HG03460 (cell line): ENCODE data around the gene SMC6.

ENCODE experiments used
- ATAC-seq: cut with Tn5 transposase; IDR thresholded peaks from one replicate; pipeline ENCODE4 v1.9.1; 2021; ENCODE audit not compliant: unreplicated experiment

The SMC6 gene

GRCh38 chr2:17621781-17622180, 131.8 kb downstream of the SMC6 start:
- ATAC-seq: no peak

GRCh38 chr2:17620841-17621240, 132.8 kb downstream of the SMC6 start:
- ATAC-seq: no peak

DNA sequence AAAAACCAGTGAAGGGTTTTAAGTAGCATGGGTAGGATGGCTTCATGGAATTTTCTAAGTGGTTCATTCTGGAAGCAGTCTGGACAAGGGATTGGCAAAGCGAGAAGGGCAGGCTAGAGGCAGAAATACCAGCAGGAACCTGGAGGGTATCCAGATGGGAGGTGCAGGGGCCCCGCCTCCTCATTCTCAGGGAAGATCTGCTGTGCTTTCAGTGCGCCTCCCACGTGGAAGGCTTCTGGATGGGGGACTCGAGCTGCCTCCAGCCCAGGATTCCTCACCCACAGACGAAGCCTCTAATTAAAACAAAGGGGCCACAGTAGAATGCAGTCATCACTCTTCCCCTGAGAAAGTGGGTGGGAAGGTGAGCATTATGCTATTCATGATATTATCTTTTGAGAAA, 133.3 kb downstream of the SMC6 start:
- no peak for ATAC-seq

DNA sequence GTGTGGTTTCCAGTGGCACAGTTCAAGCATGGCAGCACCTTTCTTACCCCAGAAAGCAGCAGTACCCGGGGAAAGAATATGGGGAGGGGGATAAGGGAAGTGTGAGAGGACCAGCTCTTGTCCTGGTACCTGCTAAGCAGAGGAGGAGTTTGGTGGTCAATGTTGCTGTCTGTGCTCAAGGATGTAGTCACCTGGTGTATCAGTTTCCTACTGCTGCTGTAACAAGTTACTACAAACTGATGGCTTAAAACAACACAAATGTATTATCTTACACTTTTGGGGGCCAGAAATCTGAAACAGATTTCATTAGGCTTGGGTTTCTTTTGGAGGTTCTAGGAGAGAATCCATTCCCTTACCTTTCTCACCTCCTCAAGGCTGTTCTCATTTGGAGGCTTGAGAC, 135.7 kb downstream of the SMC6 start:
- ATAC-seq: no peak

- no peak for ATAC-seq
These were observed 136.1 kb downstream of the SMC6 start for GRCh38 chr2:17617516-17617915.

DNA sequence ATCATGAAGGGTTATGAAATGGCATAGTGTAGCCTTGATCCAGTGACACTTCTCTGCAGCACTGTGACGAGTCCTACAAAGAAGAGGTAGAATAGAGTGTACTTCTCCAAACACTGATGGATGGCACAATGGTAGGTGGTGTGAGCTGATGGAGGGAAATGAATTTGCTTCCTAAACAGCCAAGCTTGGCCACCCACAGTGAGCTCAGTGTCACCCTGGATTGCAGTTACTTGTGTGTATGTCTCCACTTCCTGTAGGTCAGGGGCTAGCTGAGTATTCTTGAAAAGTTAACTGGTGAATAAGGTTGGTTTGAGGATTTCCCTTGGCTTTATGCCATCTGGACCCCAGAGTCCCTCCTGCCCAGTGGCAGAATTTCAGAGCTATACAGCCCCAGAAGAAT, 137.2 kb downstream of the SMC6 start:
- no peak for ATAC-seq

GRCh38 chr2:17615728-17616351, 137.8 kb downstream of the SMC6 start:
- no peak for ATAC-seq

DNA sequence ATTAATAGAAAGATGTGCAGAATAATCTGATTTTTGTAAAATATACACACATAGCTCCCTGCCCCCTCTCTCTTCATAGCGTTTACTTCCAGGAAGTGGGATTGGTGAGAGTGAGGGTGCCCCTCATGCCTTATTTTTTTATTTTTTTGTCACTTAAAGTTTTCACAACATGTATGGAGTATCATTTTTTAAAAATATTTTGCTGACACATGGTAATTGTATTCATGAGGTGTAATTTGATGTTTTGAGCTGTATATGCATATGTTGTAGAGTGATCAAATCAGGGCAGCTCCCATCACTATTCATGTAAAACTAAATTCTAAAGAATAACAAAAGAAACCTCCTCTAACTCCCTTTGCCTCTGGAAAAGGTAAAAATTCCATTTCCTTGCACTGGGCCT, 138.5 kb downstream of the SMC6 start:
- no peak for ATAC-seq

DNA sequence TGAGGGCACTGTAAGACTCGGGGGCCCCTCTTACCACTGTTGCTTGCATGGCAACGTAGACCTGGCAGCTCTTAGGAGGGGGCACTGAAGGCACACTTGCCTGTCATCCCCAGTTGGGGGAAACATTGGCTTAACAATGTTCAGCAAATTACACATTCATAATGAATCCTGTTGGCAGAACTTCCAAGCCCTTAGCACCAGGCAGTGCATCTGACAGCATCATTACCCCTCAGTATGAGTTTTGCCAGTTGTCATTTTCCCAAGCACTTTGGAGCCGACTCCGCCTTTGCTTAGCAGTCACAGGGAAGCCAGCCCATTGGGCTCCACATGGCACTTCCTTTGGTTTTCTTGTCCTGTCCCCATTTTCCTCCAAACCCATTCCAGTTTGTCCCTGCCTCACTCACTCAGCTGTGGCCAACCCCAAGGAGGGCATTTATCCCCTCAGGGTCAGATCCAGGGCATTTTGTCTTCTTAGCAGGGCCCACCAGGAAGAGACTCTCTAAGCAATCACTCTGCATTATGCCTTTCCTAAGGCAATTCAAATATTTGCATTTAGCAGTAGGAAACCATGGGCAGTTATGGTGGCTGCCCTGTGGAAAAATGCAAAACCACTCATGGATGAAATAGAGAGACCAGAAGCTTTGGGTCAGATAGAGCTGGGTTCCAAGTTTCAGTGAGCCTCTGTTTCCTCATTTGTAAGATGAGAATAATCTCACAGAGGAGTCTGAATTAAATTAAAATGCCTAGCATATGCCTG, 139.3 kb downstream of the SMC6 start:
- no peak for ATAC-seq
